WTC11 (cell line): ENCODE data around the gene AMDHD2.

Experiments used
- CDX4 ChIP-seq: fragments of 250-450 bp; sonication (Bioruptor Pico); IDR thresholded peaks from 2 replicates; pipeline ENCODE4 v1.9.0; 2021; ENCODE audit warnings: moderate library complexity, mild to moderate bottlenecking, inconsistent platforms, borderline replicate concordance
- CTCF ChIP-seq: fragments of 200-600 bp; IDR thresholded peaks from 2 replicates; pipeline ENCODE4 v1.8.0; 2022; ENCODE audit warnings: antibody characterized with exemption
- E2F1 ChIP-seq: sonication (generic); formaldehyde crosslinking; IDR thresholded peaks from 2 replicates; pipeline ENCODE4 v1.8.0; 2022; ENCODE audit warnings: mild to moderate bottlenecking, missing genetic modification reagents
- FOXJ3 ChIP-seq: sonication (generic); formaldehyde crosslinking; IDR thresholded peaks from 2 replicates; pipeline ENCODE4 v1.9.0; 2021; ENCODE audit warnings: missing genetic modification reagents, mild to moderate bottlenecking, borderline replicate concordance
- ZNF121 ChIP-seq: sonication (generic); formaldehyde crosslinking; IDR thresholded peaks from 2 replicates; pipeline ENCODE4 v1.8.0; 2023; ENCODE audit warnings: missing genetic modification reagents
- ZNF219 ChIP-seq: sonication (generic); formaldehyde crosslinking; IDR thresholded peaks from 2 replicates; pipeline ENCODE4 v1.8.0; 2023; ENCODE audit warnings: missing genetic modification reagents, mild to moderate bottlenecking, borderline replicate concordance
- ZNF512 ChIP-seq: sonication (generic); formaldehyde crosslinking; IDR thresholded peaks from 2 replicates; pipeline ENCODE4 v1.8.1; 2022; ENCODE audit warnings: missing genetic modification reagents, borderline replicate concordance

GRCh38 chr16:2470603-2471015 is 49.6 kb upstream of the AMDHD2 start:
- TF ChIP-seq E2F1 (CRISPR knock-in tag) (no peak), ZNF121 (CRISPR knock-in tag) (no peak), CDX4 (CRISPR knock-in tag) (no peak), ZNF219 (no peak), CTCF (no peak), ZNF512 (CRISPR knock-in tag) (no peak), FOXJ3 (CRISPR knock-in tag) (no peak)
